ENCODE data around the gene HLX. TPM values are rescaled to one million over a fixed set of nuclear protein-coding genes. Genes with fewer than 3 reads are reported as not detected.

HLX gene
- polyA plus RNA-seq, 10 donors: 14.6 to 22.4 (median 18.0) TPM

DNA sequence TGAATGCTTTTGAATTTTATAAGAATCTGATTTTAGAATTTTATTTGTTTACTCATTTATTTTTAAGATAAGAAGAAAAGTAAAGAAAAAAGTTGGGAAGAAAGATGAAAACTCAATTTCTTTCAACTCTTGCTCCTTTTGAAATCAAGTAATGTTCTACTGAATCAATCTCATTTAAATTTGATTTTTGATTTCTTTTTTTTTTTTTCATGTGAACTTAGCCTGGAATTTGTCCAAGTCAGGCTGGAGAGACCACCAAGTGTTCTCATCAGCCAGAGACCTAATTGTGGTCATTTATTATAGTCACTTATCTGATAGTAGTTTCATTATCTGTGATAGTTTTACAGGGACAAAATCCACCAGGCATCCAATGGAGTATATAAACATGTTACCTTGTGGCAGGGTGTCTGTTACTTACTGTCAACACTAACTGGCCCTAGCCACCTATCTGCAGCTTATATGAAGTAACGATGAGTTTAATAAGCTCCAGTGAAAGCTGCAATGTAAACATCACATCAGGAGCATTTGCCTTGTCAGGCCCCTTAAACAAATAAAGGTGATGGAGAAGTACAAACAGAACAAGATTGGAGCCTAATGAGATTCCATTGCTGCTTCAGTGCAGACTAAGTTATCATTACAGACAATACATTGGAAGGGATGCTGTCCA lies 39.2 kb downstream of the HLX start:
- no peak for DNase-seq

DNA sequence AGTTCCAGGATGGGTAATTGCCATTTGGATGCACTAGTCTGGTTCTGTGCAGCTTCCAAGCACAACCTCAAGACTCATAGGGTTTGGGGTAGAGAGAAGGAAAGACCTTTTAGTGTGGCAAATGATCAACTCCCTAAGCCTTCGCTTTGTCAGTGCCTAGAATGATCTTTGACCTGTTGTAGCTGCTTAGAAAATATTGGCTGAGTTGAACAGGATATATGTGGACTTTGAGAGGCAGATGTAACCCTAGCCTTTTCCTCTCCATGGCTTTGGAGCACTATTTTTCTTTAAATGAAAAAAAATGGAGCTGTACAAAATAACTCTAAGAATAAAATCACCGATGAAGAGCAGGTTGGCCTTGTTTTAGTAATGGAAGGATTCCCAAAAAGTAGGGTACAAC lies 41.7 kb downstream of the HLX start:
- no peak for DNase-seq

DNA sequence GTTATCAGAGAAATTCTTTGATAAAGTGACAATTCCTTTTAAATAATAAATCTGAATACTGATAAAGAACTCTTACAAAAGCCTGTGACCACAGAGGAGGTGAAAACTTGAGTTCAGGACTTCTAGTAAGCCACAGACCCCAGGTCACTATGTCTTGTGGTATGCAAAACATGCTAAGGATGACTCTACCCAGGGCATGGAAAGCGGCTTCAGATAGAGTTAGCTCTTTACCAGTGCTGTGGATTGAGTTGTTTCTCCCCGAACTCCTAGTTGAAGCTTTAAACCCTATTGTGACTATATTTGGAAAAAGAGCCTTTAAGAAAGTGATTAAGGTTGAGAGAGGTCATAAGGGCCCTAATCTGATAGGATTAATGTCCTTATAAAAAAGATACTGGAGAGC lies 42.3 kb downstream of the HLX start:
- DNase-seq: no peak

DNA sequence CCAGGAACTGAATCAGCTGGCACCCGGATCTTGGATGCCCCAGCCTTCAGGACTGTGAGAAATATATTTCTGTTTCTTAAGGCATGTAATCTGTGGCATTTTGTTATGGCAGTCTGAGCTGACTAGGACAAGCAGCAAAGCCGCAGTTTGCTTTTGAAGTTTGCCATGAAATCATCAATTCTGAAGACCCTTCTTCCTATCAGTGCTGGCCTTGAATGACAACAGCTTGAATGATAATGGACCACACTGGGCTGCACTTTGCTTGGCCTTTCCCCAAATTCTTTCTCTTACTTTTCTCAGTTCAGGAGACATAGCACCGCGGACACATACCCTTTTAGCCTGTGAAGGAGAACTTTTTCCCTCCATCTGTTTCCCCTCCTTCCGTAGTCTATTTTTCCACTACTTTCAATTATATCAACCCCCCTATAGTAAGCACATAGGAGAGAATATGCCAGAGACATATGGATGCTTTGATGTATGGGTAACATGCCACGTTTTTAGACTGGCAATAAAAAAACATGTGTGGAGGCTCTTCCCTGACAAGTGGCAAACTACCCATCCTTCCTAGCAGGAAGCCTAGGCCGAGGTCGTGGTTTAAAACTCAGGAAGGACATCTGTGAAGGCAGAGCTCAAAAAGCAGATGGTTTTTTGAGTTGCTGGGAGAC lies 42.9 kb downstream of the HLX start:
- DNase-seq: no peak

DNA sequence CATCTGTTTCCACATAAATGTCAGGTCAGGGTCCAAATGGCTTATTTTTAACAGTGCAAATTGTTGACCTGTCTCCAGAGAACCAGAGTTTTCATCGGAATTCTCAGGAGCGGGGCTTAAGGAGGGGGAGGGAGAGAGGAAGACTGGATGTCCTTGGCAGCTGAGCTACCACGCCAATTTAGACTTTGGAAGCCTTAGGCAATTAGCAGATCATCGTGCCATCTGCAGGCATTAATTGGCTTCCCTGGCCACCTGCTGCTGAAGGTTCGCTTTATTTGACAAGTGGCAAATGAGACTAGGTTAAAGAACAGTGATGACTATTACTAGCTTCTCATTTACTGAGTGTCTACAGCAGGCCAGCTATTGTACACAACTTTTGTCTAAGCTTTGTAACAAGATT lies 43.7 kb downstream of the HLX start:
- no peak for DNase-seq

DNA sequence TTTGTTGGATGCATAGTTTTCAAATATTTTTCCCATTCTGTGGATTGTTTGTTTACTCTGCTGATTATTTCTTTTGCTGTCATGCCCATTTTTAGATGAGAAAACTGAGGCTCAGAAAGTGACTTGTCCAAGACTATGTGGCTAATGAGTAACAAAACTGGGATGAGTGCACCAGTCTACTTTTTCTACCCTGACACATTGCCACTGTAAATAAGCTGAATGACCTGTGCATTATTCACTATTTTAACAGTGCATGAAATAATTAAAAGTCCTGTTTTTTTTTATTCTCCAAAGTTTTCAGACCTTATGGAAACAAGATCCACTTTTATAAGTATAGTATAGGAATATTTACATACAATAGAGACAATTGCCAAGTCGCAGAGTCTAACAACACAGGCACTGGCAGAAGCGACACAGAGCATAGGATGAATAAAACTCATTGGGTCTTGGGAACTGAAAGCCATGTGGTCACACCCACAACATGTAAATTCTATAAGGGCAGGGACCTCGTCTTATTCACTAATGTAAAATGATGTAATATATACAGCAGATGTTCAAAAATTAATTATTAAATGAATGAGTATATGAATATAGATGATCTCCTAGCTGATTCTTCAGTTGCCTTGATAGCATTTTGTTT lies 45.2 kb downstream of the HLX start:
- no peak for DNase-seq

DNA sequence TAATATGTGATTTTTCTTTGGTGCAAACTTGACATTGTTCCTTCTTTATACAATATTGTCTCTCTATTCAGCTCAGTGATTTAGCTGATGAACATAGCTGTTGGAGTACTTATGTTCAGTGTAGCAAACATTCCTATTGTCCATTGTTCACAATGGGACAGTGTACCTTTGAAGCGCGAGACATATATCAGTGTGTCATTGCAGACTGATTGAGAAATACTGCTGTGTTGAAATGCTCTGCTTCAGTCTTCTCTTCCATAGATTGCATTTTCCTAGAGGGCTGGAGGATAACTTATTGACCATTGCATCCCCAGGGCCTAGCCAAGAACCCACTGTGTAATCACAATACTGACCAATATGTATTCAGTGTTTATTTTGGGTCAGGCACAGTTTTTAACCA lies 46.5 kb downstream of the HLX start:
- DNase-seq: no peak

DNA sequence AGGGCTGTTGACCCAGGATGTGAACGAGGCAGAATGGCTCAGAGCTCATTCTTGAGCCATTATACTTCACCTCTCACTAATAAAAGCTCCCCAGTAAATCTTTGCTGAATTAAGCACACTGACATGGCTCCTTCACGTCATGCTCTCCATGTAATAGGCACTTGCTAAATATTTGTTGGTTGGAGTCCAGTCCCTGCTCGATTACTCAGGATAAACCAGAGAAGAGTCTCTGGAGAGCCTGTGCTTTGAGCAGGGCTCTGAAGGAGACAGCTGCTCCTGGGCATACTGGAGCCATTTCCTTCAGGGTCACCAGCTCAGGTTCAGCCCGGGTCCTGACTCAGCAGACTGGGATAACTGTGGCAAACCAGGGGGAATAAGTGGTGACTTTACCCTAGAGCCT lies 46.9 kb downstream of the HLX start:
- peak in 1 of 3 donors; percentile 29 for DNase-seq

DNA sequence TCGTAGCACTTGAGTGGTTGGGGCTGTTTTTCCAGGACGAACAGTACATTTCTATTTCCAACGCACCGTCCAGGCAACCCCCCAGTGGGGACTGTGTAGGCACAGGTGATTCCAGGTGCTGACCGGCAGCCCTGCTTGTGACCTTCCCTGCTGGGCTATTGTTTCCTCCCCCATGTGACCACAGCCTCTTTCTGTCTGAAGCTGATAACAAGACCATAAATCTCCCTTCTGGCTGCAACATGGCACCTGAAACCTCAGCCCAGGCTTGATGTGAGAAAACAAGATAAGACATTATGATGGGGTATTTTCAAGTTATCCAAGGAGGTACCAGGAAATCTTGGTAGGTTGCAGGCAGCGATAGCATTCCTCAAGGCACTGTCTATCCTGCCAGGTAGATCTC lies 48.2 kb downstream of the HLX start:
- DNase-seq: no peak

DNA sequence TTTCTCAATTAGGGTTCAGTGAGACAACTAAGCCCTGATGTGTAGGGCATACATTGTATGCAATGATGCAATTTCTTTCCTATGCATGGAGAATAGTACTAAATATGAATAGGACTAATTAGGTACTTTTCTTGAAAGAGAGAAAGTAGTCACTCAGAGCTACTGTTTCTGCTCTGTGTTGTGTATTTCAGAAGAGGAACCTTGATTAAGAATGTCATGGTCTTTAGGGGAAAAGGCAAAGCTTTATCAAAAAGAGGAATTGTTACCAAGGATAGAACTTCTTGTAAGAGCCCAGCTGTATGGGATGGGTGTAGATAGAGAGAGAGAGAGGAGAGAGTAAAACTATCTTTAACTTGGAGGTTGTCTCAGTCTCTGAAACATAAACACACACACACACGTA lies 49.1 kb downstream of the HLX start:
- DNase-seq: no peak

DNA sequence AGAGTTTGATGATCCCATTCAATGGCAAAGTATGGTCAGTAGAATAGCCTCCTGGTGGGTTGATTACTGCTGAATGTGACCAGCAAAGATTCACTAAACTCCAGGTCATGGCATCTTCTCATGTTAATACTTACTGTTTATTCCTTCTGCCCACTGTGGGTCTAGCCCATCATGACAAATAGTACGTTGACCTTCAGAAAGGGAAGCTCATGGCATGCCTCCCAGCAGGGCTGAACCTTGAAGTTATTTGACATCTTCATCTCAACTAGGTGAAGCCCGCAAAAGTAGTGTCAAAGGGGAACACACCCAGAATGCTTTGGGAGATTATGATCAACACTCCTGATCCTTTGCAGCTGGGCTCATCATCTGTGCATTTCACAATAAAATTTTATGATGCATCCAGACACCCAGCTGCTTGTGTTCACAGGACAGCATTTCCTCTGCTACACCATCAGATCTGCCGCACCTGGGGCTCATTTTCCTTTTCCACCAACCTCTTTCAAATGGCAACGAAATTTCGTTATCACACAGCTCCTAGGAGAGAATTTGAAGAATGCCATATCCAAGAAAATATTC lies 49.6 kb downstream of the HLX start:
- peak in 1 of 3 donors; percentile 43 for DNase-seq

DNA sequence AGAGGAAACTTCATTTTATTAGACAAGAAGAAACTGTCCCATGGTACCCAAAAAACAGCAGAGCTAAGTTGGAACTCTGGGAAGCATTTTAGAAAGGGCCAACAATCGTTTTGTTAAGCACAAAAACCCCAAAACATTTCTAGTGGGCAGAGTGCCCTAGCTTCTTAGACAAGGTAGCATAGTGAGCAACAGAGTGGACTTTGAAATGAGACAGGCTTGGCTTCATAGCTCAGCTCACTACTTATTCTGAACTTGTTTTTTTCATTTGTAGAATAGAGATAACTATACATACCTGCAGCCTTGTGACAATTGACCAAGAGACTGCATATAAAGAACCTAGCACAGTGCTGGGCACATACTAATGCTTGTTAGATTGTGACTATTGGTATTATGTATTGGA lies 50.1 kb downstream of the HLX start:
- DNase-seq: no peak

Other genes starting within 250 kb of the HLX start
- gene C1orf115, start 189.1 kb upstream of the HLX start, polyA plus RNA-seq (ENCODE audit: insufficient read length in 10 of 10): 10 to 100 TPM in 8 of 10 donors, 1 to 10 TPM in 2; 9.1 to 14.7 (median 11.9) TPM
- 10 to 100 TPM; 11.6 to 25.2 (median 16.8) TPM for gene MTARC2, start 131.1 kb upstream of the HLX start, polyA plus RNA-seq (ENCODE audit: insufficient read length in 10 of 10)
- 10 to 100 TPM in 1 of 10 donors, 1 to 10 TPM in 9; 2.8 to 11.2 (median 5.9) TPM for gene MTARC1, start 92.5 kb upstream of the HLX start, polyA plus RNA-seq (ENCODE audit: insufficient read length in 10 of 10)